ENCODE measurements around the gene ACVR1C.

ACVR1C gene

DNA sequence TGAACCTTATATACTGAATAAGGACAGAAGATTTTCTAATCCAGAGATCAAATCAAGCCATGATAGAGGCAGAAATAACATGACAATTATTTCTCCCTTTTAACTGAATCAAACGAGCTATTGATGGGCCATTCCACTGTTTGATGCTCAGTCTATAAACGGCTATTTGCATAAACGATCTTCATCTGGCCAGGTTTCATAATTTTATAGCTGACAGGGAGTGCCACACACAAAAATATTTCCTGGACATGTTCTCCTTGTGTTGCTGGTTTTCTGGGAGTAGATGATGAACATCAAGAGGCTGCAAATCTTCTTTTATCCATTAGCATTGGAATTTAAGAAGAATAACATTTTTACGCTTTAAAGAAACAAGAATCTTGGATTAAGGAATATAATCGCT lies 63.1 kb downstream of the ACVR1C start:
- no peaks in the 10 kb centered on the region for H3K36me3 ChIP-seq (ENCODE audit: insufficient read depth, low read length)
- no peak overlapping the region for H3K4me3 ChIP-seq
- H3K9ac ChIP-seq (ENCODE audit: insufficient read length) = no peak overlapping the region
- TF ChIP-seq FOXP2 (optimal IDR thresholded peaks at IDR 0.05; ENCODE audit: control extremely low read depth, extremely low read length, insufficient read depth) (no peak), POLR2AphosphoS5 (IDR thresholded peaks at IDR 0.05; ENCODE audit: borderline replicate concordance, low read depth, low read length) (no peak), EZH2 (IDR thresholded peaks at IDR 0.05) (no peak)
- H3K9me3 ChIP-seq (ENCODE audit: low read depth, low read length) = no peaks in the 10 kb centered on the region
- DNase-seq (ENCODE audit: low read depth, low spot score) = no peak
- H3K27ac ChIP-seq = no peak overlapping the region

- TF ChIP-seq FOXP2 (optimal IDR thresholded peaks at IDR 0.05; ENCODE audit: control extremely low read depth, extremely low read length, insufficient read depth) (no peak), POLR2AphosphoS5 (IDR thresholded peaks at IDR 0.05; ENCODE audit: borderline replicate concordance, low read depth, low read length) (no peak), EZH2 (IDR thresholded peaks at IDR 0.05) (no peak)
- H3K36me3 ChIP-seq (ENCODE audit: insufficient read depth, low read length) = no peaks in the 10 kb centered on the region
- no peak for DNase-seq (ENCODE audit: low read depth, low spot score)
- no peak overlapping the region for H3K27ac ChIP-seq
- no peak overlapping the region for H3K4me3 ChIP-seq
- no peaks in the 10 kb centered on the region for H3K9me3 ChIP-seq (ENCODE audit: low read depth, low read length)
- H3K9ac ChIP-seq (ENCODE audit: insufficient read length) = no peak overlapping the region
These were observed 68.8 kb downstream of the ACVR1C start for GRCh38 chr2:157559890-157560289.

DNA sequence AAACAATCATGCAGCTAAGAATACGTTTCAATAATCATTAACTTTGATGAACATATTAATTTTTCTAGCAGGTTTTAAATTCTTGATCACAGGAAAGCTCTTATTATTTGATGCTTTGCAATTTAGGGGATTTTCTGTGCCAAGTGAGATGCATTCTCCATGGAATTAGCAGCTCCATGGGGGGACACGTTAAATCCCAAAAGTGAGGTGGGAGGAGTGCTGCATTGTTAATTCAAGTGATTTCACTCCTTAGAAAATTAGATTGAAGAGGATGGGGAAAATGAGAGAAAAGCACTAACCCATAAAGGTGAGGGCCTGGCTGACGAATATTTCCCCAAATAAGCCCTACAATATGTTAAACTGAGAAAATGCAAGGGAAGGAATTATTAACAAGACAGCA lies 69.2 kb downstream of the ACVR1C start:
- no peak for TF ChIP-seq EZH2 (IDR thresholded peaks at IDR 0.05)
- TF ChIP-seq POLR2AphosphoS5 (IDR thresholded peaks at IDR 0.05; ENCODE audit: borderline replicate concordance, low read depth, low read length) = no peak
- no peak for TF ChIP-seq FOXP2 (optimal IDR thresholded peaks at IDR 0.05; ENCODE audit: control extremely low read depth, extremely low read length, insufficient read depth)
- H3K27ac ChIP-seq = no peak overlapping the region
- no peaks in the 10 kb centered on the region for H3K36me3 ChIP-seq (ENCODE audit: insufficient read depth, low read length)
- H3K9ac ChIP-seq (ENCODE audit: insufficient read length) = no peak overlapping the region
- H3K9me3 ChIP-seq (ENCODE audit: low read depth, low read length) = no peaks in the 10 kb centered on the region
- no peak overlapping the region for H3K4me3 ChIP-seq
- DNase-seq (ENCODE audit: low read depth, low spot score) = no peak

DNA sequence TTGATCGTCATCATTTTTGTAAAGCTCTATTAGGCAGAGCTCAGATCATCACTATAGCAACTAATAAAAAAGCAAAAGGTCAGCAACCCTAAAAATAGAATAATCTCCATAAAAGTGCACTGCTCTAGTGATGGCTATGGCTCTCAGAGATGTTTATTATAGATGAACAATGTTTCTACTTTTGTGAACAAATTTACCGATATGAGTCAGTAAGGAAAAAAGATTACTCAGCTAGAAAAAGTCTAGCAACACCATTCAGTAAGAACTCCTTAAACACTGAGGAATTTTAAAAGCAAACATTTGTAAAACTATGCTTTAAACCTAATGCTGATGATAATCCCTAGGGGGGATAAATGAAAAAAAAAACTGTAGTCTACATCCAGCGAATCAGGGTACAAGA lies 69.6 kb downstream of the ACVR1C start:
- Histone ChIP-seq H3K9ac (ENCODE audit: insufficient read length) (no peak overlapping the region), H3K36me3 (ENCODE audit: insufficient read depth, low read length) (no peaks in the 10 kb centered on the region), H3K4me3 (no peak overlapping the region), H3K9me3 (ENCODE audit: low read depth, low read length) (no peaks in the 10 kb centered on the region), H3K27ac (no peak overlapping the region)
- TF ChIP-seq EZH2 (IDR thresholded peaks at IDR 0.05) (no peak), POLR2AphosphoS5 (IDR thresholded peaks at IDR 0.05; ENCODE audit: borderline replicate concordance, low read depth, low read length) (no peak), FOXP2 (optimal IDR thresholded peaks at IDR 0.05; ENCODE audit: control extremely low read depth, extremely low read length, insufficient read depth) (no peak)
- no peak for DNase-seq (ENCODE audit: low read depth, low spot score)

- H3K36me3 ChIP-seq (ENCODE audit: insufficient read depth, low read length) = no peaks in the 10 kb centered on the region
- H3K4me3 ChIP-seq = no peak overlapping the region
- no peak overlapping the region for H3K27ac ChIP-seq
- H3K9me3 ChIP-seq (ENCODE audit: low read depth, low read length) = no peaks in the 10 kb centered on the region
- H3K9ac ChIP-seq (ENCODE audit: insufficient read length) = no peak overlapping the region
- TF ChIP-seq FOXP2 (optimal IDR thresholded peaks at IDR 0.05; ENCODE audit: control extremely low read depth, extremely low read length, insufficient read depth) (no peak), EZH2 (IDR thresholded peaks at IDR 0.05) (no peak), POLR2AphosphoS5 (IDR thresholded peaks at IDR 0.05; ENCODE audit: borderline replicate concordance, low read depth, low read length) (no peak)
- no peak for DNase-seq (ENCODE audit: low read depth, low spot score)
These were observed 70.9 kb downstream of the ACVR1C start for GRCh38 chr2:157557770-157558169.

DNA sequence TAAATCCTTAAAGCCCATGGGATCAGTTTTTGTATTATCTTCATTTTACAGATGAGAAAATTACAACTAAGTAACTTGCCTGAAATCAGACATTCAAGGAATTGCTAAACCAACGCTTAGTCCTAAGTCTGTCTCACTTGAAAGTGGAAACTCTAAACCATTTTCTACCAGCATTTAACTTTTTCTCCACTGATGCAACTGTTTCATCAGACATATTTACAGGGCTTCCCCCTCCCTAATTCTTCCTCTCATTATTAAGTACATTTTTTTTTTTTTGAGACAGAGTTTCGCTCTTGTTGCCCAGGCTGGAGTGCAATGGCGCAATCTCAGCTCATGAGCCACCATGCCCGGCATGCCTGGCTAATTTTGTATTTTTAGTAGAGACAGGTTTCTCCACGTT lies 88.6 kb downstream of the ACVR1C start:
- H3K9ac ChIP-seq (ENCODE audit: insufficient read length) = no peak overlapping the region
- H3K36me3 ChIP-seq (ENCODE audit: insufficient read depth, low read length) = no peaks in the 10 kb centered on the region
- DNase-seq (ENCODE audit: low read depth, low spot score) = no peak
- no peaks in the 10 kb centered on the region for H3K9me3 ChIP-seq (ENCODE audit: low read depth, low read length)
- H3K27ac ChIP-seq = no peak overlapping the region
- TF ChIP-seq POLR2AphosphoS5 (IDR thresholded peaks at IDR 0.05; ENCODE audit: borderline replicate concordance, low read depth, low read length) (no peak), FOXP2 (optimal IDR thresholded peaks at IDR 0.05; ENCODE audit: control extremely low read depth, extremely low read length, insufficient read depth) (no peak), EZH2 (IDR thresholded peaks at IDR 0.05) (no peak)
- H3K4me3 ChIP-seq = no peak overlapping the region

- Histone ChIP-seq H3K4me3 (no peak overlapping the region), H3K9ac (ENCODE audit: insufficient read length) (no peak overlapping the region), H3K9me3 (ENCODE audit: low read depth, low read length) (no peaks in the 10 kb centered on the region), H3K36me3 (ENCODE audit: insufficient read depth, low read length) (no peaks in the 10 kb centered on the region), H3K27ac (no peak overlapping the region)
- TF ChIP-seq FOXP2 (optimal IDR thresholded peaks at IDR 0.05; ENCODE audit: control extremely low read depth, extremely low read length, insufficient read depth) (no peak), POLR2AphosphoS5 (IDR thresholded peaks at IDR 0.05; ENCODE audit: borderline replicate concordance, low read depth, low read length) (no peak), EZH2 (IDR thresholded peaks at IDR 0.05) (no peak)
- DNase-seq (ENCODE audit: low read depth, low spot score) = no peak
These were observed 90.6 kb downstream of the ACVR1C start for GRCh38 chr2:157538064-157538463.

DNA sequence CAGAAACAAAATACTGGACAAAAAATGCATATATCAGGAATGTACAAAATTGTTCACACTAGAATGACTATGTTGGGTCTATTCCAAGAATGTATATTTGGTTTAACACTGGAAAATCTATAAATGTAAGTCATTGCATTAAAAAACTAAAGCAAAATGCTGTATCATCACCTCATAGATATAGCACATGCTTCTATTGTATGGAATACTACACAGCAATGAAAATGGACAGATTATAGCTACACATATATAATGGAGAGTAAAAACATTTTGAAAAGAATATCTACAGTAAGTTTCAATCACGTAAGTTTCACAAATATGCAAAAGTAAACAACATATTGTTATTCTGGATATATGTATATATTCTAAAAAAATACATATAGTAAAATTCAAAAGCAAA lies 91.8 kb downstream of the ACVR1C start:
- Histone ChIP-seq H3K9me3 (ENCODE audit: low read depth, low read length) (no peaks in the 10 kb centered on the region), H3K4me3 (no peak overlapping the region), H3K36me3 (ENCODE audit: insufficient read depth, low read length) (no peaks in the 10 kb centered on the region), H3K27ac (no peak overlapping the region), H3K9ac (ENCODE audit: insufficient read length) (no peak overlapping the region)
- TF ChIP-seq FOXP2 (optimal IDR thresholded peaks at IDR 0.05; ENCODE audit: control extremely low read depth, extremely low read length, insufficient read depth) (no peak), POLR2AphosphoS5 (IDR thresholded peaks at IDR 0.05; ENCODE audit: borderline replicate concordance, low read depth, low read length) (no peak), EZH2 (IDR thresholded peaks at IDR 0.05) (no peak)
- DNase-seq (ENCODE audit: low read depth, low spot score) = no peak

DNA sequence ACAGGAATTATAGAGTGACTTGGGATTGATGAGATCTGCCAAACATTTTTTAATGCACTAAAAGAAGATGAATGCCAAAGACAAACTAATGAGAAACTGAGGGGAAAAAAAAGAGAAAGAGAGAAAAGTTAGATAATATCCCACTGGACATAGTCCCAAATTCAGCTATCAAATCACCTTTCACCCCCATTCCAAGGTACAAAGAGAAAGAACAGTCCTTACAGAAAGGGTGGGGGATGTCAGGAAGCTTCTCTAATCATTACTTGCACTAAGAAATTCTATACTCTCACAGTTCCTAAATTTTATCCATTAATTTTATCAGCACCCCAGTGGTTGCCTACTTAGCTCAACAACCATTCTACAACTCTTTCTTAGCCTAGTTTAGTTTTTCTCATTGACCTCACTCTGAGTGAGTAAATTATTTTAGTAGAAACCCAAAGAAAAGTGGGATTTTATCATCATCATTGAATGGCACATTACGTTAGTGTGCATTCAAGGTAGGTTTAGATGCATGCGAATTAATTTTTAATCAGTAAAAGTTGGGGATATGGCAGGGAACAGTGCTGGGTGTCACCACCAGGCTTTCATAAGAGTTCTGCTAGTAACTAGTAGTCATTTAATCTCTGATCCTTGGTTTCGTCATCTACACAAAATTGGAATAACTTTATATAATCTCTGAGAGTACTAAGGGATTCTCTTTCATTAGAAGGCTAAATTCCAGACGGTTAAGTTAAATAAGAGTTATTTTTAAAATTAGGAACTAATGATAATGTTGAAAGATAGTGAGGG lies 99.5 kb downstream of the ACVR1C start:
- TF ChIP-seq POLR2AphosphoS5 (IDR thresholded peaks at IDR 0.05; ENCODE audit: borderline replicate concordance, low read depth, low read length) (no peak), FOXP2 (optimal IDR thresholded peaks at IDR 0.05; ENCODE audit: control extremely low read depth, extremely low read length, insufficient read depth) (no peak), EZH2 (IDR thresholded peaks at IDR 0.05) (no peak)
- H3K27ac ChIP-seq = no peak overlapping the region
- H3K36me3 ChIP-seq (ENCODE audit: insufficient read depth, low read length) = no peaks in the 10 kb centered on the region
- H3K9me3 ChIP-seq (ENCODE audit: low read depth, low read length) = no peaks in the 10 kb centered on the region
- no peak overlapping the region for H3K4me3 ChIP-seq
- DNase-seq (ENCODE audit: low read depth, low spot score) = no peak
- H3K9ac ChIP-seq (ENCODE audit: insufficient read length) = no peak overlapping the region

All from SK-N-MC (cell line).